Activated CD4-positive, alpha-beta T cell treated with anti-CD3 and anti-CD28 coated beads, Interleukin-2, amount 50 U/mL, for 16 hours (primary cell): Measurements from ENCODE around the gene TBXAS1.

Experiments
- DNase-seq: peaks from one replicate; pipeline ENCODE4 v3.0.0-alpha.2; 2020

Gene TBXAS1

GRCh38 chr7:139950881-139951525 lies 121.9 kb downstream of the TBXAS1 start:
- no peak for DNase-seq

GRCh38 chr7:139953229-139953628 lies 124.2 kb downstream of the TBXAS1 start:
- no peak for DNase-seq

- no peak for DNase-seq
Measured at GRCh38 chr7:139955109-139955820, 126.2 kb downstream of the TBXAS1 start.

- no peak for DNase-seq
Measured at GRCh38 chr7:139958599-139959284, 129.7 kb downstream of the TBXAS1 start.

GRCh38 chr7:139959285-139959628 lies 130.2 kb downstream of the TBXAS1 start:
- no peak for DNase-seq

GRCh38 chr7:139959718-139960117 lies 130.7 kb downstream of the TBXAS1 start:
- no peak for DNase-seq

- no peak for DNase-seq
Measured at GRCh38 chr7:139960157-139960556, 131.1 kb downstream of the TBXAS1 start.

GRCh38 chr7:139965942-139966628 lies 137.0 kb downstream of the TBXAS1 start:
- no peak for DNase-seq

- DNase-seq = no peak
Measured at GRCh38 chr7:139966949-139967348, 137.9 kb downstream of the TBXAS1 start.

- DNase-seq = no peak
Measured at GRCh38 chr7:139968931-139969330, 139.9 kb downstream of the TBXAS1 start.

GRCh38 chr7:139972029-139972428 lies 143.0 kb downstream of the TBXAS1 start:
- DNase-seq = no peak

GRCh38 chr7:139973101-139974050 lies 144.3 kb downstream of the TBXAS1 start:
- no peak for DNase-seq

- DNase-seq = no peak
Measured at GRCh38 chr7:139974179-139974811, 145.2 kb downstream of the TBXAS1 start.

- DNase-seq = no peak
Measured at GRCh38 chr7:139976055-139976837, 147.2 kb downstream of the TBXAS1 start.

- DNase-seq = no peak
Measured at GRCh38 chr7:139976838-139977656, 148.0 kb downstream of the TBXAS1 start.

GRCh38 chr7:139981511-139981895 lies 152.4 kb downstream of the TBXAS1 start:
- DNase-seq = no peak

- no peak for DNase-seq
Measured at GRCh38 chr7:139982927-139983920, 154.2 kb downstream of the TBXAS1 start.

- DNase-seq = no peak
Measured at GRCh38 chr7:139984642-139985539, 155.8 kb downstream of the TBXAS1 start.
